Peyer's patch (tissue), 4 donors: ENCODE measurements around the gene BMP6.

Experiments used
- CTCF ChIP-seq, 6 experiments: fragments of 450-650 bp in 4 of 6; fragments of 200-600 bp in 2 of 6; sonication (generic) in 1 of 6; IDR thresholded peaks; one replicate each; pipeline ENCODE4 v1.5.1; 2017 to 2019; ENCODE audit warnings: antibody characterized with exemption in 6 of 6, mild to moderate bottlenecking in 3 of 6, moderate library complexity in 1 of 6
- POLR2A ChIP-seq, 2 donors: fragments of 450-650 bp; IDR thresholded peaks; one replicate each; pipeline ENCODE4 v1.5.1; 2017; ENCODE audit warnings: antibody characterized with exemption in 2 of 2, mild to moderate bottlenecking in 2 of 2, moderate library complexity in 2 of 2

GRCh38 chr6:7731294-7731693, 5.4 kb downstream of the BMP6 start:
- TF ChIP-seq CTCF (IDR thresholded peaks at IDR 0.05) (no peak), POLR2A (IDR thresholded peaks at IDR 0.05) (no peak)
